OCI-LY3 (cell line): Measurements from ENCODE around the gene MACF1.

Experiments
- H2AFZ ChIP-seq: fragments of 200-600, 300-600 bp; shearing (Covaris generic); 2 replicates; pipeline ENCODE4 v1.6.0; 2014; ENCODE audit warnings: antibody characterized with exemption, low read depth, low read length
- H3K27ac ChIP-seq: fragments of 200-600, 300-600 bp; sonication (generic); 2 replicates; pipeline ENCODE4 v1.5.1; 2014; ENCODE audit warnings: mild to moderate bottlenecking, low read length, moderate library complexity, mixed read lengths
- H3K27me3 ChIP-seq: fragments of 200-600, 300-600 bp; sonication (generic); 2 replicates; pipeline ENCODE4 v1.6.1; 2014; ENCODE audit warnings: low read depth, low read length, mixed read lengths
- H3K36me3 ChIP-seq: fragments of 200-600, 300-600 bp; sonication (generic); replicated peaks from 2 replicates; pipeline ENCODE3; 2014; ENCODE audit warnings: low read depth, low read length, mixed read lengths
- H3K4me1 ChIP-seq: fragments of 300-600, 200-600 bp; sonication (generic); 2 replicates; pipeline ENCODE4 v1.6.1; 2014; ENCODE audit warnings: low read length, mixed read lengths
- H3K4me2 ChIP-seq: fragments of 200-600, 300-600 bp; sonication (generic); 2 replicates; pipeline ENCODE4 v1.6.1; 2014; ENCODE audit warnings: low read length, mixed read lengths
- H3K4me3 ChIP-seq: fragments of 300-600, 200-600 bp; sonication (generic); 2 replicates; pipeline ENCODE4 v1.5.1; 2014; ENCODE audit warnings: antibody characterized with exemption, mild to moderate bottlenecking, low read length, moderate library complexity
- H3K79me2 ChIP-seq: fragments of 300-600, 200-600 bp; shearing (Covaris generic); 2 replicates; pipeline ENCODE4 v1.6.1; 2014; ENCODE audit warnings: mild to moderate bottlenecking, low read length, mixed read lengths
- H3K9ac ChIP-seq: fragments of 300-600, 200-600 bp; shearing (Covaris generic); 2 replicates; pipeline ENCODE4 v1.6.0; 2014; ENCODE audit warnings: mild to moderate bottlenecking, low read length, moderate library complexity
- H3K9me3 ChIP-seq: fragments of 200-600, 300-600 bp; shearing (Covaris generic); 2 replicates; pipeline ENCODE4 v1.6.1; 2014; ENCODE audit warnings: low read length, mixed read lengths; ENCODE audit not compliant: insufficient read depth
- H4K20me1 ChIP-seq: fragments of 200-600, 300-600 bp; sonication (generic); 2 replicates; pipeline ENCODE4 v1.6.1; 2016; ENCODE audit warnings: low read length, mixed read lengths; ENCODE audit not compliant: insufficient read depth
- EZH2phosphoT487 ChIP-seq: fragments of 200-600 bp; shearing (Covaris generic); IDR thresholded peaks from 2 replicates; pipeline ENCODE4 v1.6.1; 2018; ENCODE audit warnings: antibody characterized with exemption, mixed run types, low read depth
- TF ChIP-seq, protein P1 (sequence below): fragments of 200-600, 300-600 bp; sonication (generic); IDR thresholded peaks from 2 replicates; pipeline ENCODE4 v1.5.1; 2014; ENCODE audit warnings: antibody characterized with exemption, low read length, low read depth

The MACF1 gene

DNA sequence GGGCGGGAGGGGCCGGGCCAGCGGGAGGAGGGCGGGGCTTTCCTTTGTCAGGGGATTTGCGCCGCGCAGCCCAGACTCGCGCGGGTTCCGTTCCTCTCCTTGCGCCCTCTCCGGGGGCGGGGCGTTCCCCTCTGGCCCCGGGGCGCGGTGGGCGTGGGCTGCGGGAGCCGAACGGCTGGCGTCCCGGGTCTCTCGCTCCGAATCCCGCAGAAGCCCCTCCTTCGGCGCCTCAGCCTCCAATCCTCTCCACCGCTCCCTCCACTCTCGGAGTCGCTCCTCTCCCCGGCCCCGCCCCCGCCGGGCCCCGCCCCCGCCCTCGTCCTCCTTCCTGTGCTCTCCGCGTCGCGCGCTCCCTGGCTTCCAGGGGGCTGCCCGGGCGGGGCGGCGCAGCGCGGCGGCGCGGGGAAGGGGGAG, 204.2 kb downstream of the MACF1 start:
- Histone ChIP-seq H2AFZ (no peak overlapping the region), H3K4me1 (peaks cover 16% of the 10 kb centered on the region), H3K36me3 (no peaks in the 10 kb centered on the region), H3K4me2 (peak overlapping the region; percentile 73), H3K27me3 (no peaks in the 10 kb centered on the region), H3K79me2 (no peaks in the 10 kb centered on the region), H3K9ac (peak overlapping the region; percentile 46; the same call in 1 of the 2 replicates), H4K20me1 (peaks cover 11% of the 10 kb centered on the region), H3K9me3 (no peaks in the 10 kb centered on the region), H3K4me3 (peak overlapping the region; percentile 78), H3K27ac (no peak overlapping the region)
- no peak for TF ChIP-seq EZH2phosphoT487
- TF ChIP-seq, protein P1, sequence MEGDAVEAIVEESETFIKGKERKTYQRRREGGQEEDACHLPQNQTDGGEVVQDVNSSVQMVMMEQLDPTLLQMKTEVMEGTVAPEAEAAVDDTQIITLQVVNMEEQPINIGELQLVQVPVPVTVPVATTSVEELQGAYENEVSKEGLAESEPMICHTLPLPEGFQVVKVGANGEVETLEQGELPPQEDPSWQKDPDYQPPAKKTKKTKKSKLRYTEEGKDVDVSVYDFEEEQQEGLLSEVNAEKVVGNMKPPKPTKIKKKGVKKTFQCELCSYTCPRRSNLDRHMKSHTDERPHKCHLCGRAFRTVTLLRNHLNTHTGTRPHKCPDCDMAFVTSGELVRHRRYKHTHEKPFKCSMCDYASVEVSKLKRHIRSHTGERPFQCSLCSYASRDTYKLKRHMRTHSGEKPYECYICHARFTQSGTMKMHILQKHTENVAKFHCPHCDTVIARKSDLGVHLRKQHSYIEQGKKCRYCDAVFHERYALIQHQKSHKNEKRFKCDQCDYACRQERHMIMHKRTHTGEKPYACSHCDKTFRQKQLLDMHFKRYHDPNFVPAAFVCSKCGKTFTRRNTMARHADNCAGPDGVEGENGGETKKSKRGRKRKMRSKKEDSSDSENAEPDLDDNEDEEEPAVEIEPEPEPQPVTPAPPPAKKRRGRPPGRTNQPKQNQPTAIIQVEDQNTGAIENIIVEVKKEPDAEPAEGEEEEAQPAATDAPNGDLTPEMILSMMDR, result no peak

DNA sequence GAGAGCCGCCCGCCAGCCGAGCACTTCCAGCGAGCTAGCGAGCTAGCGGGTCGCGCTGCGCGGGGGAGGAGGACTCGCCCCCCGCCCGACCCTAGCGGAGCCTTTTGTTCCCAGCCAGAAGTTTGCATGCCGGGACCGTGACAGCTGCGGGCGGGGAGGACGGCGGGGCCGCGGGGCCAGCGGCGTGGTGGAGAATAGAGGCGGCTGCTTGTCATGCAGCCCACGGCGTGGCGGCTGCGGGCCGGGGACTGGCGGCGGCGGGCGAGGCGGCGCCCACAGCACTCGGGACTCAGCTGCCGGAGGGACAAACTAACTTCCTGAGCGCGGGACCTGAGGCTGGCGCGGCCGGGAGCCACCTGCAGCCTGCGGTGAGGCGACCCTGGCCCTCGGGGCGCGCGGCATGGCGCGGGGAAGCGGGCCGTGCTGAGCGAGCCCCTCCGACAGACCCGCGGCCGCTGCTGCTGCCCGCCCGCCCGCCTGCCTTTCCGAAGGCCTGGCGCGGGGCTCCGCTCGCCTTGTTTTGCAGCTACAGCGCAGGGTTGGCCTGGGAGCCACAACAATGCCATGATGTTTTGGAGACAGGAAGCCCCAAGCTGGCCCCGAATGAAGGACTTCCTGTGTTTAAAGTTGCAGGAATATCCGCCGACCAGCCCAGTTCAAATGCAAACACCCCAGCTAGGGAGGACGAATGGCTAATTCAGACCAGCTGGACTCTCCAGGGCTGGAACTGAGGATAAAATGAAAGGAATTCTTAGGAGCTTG, 204.7 kb downstream of the MACF1 start:
- Histone ChIP-seq H3K4me2 (peak overlapping the region; percentile 68), H3K79me2 (no peaks in the 10 kb centered on the region), H3K9me3 (no peaks in the 10 kb centered on the region), H4K20me1 (peaks cover 11% of the 10 kb centered on the region), H3K4me1 (peaks cover 16% of the 10 kb centered on the region), H3K27ac (no peak overlapping the region), H2AFZ (no peak overlapping the region), H3K9ac (peak overlapping the region; percentile 34; the same call in 1 of the 2 replicates), H3K27me3 (no peaks in the 10 kb centered on the region), H3K36me3 (no peaks in the 10 kb centered on the region), H3K4me3 (peak overlapping the region; percentile 78)
- TF ChIP-seq, protein P1, result no peak
- TF ChIP-seq EZH2phosphoT487, result no peak

GRCh38 chr1:39410915-39411436, 206.5 kb downstream of the MACF1 start:
- Histone ChIP-seq H3K4me2 (no peak overlapping the region), H3K4me1 (peaks cover 12% of the 10 kb centered on the region), H3K79me2 (no peaks in the 10 kb centered on the region), H3K9me3 (no peaks in the 10 kb centered on the region), H3K36me3 (no peaks in the 10 kb centered on the region), H3K27ac (no peak overlapping the region), H3K4me3 (no peak overlapping the region), H3K9ac (no peak overlapping the region), H2AFZ (no peak overlapping the region), H3K27me3 (no peaks in the 10 kb centered on the region), H4K20me1 (peaks cover 11% of the 10 kb centered on the region)
- no peak for TF ChIP-seq EZH2phosphoT487
- TF ChIP-seq, protein P1, result peak; percentile 50

GRCh38 chr1:39411526-39412478, 207.3 kb downstream of the MACF1 start:
- peaks cover 11% of the 10 kb centered on the region for H4K20me1 ChIP-seq
- no peaks in the 10 kb centered on the region for H3K79me2 ChIP-seq
- no peak for TF ChIP-seq EZH2phosphoT487
- TF ChIP-seq, protein P1, result no peak
- H3K4me3 ChIP-seq, result no peak overlapping the region
- no peak overlapping the region for H3K27ac ChIP-seq
- H3K4me1 ChIP-seq, result peaks cover 12% of the 10 kb centered on the region
- H3K36me3 ChIP-seq, result no peaks in the 10 kb centered on the region
- H3K9ac ChIP-seq, result no peak overlapping the region
- no peaks in the 10 kb centered on the region for H3K27me3 ChIP-seq
- no peak overlapping the region for H3K4me2 ChIP-seq
- no peak overlapping the region for H2AFZ ChIP-seq
- no peaks in the 10 kb centered on the region for H3K9me3 ChIP-seq
